HL-60 (cell line): ENCODE measurements around the gene BCAT1.

Experiments
- DNase-seq, 2 experiments: peaks; one replicate each; pipeline ENCODE4 v3.0.0-alpha.2; 2010 to 2020; ENCODE audit warnings: low read depth in 1 of 2, low spot score in 1 of 2
- H3K27ac ChIP-seq: fragments of 250-450 bp; sonication (Bioruptor Pico); replicated peaks from 2 replicates; pipeline ENCODE4 v1.5.1; 2020; ENCODE audit warnings: mild to moderate bottlenecking, moderate library complexity
- H3K27me3 ChIP-seq: fragments of 250-450 bp; sonication (Bioruptor Pico); 2 replicates; pipeline ENCODE4 v1.5.1; 2021; ENCODE audit warnings: mild to moderate bottlenecking, moderate library complexity; ENCODE audit not compliant: insufficient read depth, poor library complexity, severe bottlenecking
- H3K4me3 ChIP-seq: replicated peaks from 2 replicates; pipeline ENCODE4 v1.5.1; 2011; ENCODE audit warnings: mild to moderate bottlenecking, control low read depth, low read length; ENCODE audit not compliant: insufficient read depth
- GABPA ChIP-seq: IDR thresholded peaks from 2 replicates; pipeline ENCODE4 v1.6.1; 2012; ENCODE audit warnings: low read depth
- POLR2AphosphoS5 ChIP-seq: IDR thresholded peaks from 2 replicates; pipeline ENCODE4 v1.6.1; 2012; ENCODE audit warnings: low read depth
- SPI1 ChIP-seq: IDR thresholded peaks from 2 replicates; pipeline ENCODE4 v1.6.1; 2012; ENCODE audit warnings: low read depth, mild to moderate bottlenecking, borderline replicate concordance
- TF ChIP-seq, protein P1 (sequence below): IDR thresholded peaks from one replicate; pipeline ENCODE4 v1.5.1; 2011; ENCODE audit warnings: low read length, control low read depth, inconsistent platforms; ENCODE audit not compliant: insufficient read depth
- TF ChIP-seq, protein P2 (sequence below): IDR thresholded peaks from 2 replicates; pipeline ENCODE4 v1.6.1; 2012; ENCODE audit warnings: low read depth; ENCODE audit not compliant: insufficient replicate concordance

Gene BCAT1

GRCh38 chr12:24851341-24851740, 97.6 kb downstream of the BCAT1 start:
- Histone ChIP-seq H3K27ac (no peak overlapping the region), H3K4me3 (no peak overlapping the region), H3K27me3 (no peaks in the 10 kb centered on the region)
- DNase-seq: no peak
- TF ChIP-seq, protein P1, sequence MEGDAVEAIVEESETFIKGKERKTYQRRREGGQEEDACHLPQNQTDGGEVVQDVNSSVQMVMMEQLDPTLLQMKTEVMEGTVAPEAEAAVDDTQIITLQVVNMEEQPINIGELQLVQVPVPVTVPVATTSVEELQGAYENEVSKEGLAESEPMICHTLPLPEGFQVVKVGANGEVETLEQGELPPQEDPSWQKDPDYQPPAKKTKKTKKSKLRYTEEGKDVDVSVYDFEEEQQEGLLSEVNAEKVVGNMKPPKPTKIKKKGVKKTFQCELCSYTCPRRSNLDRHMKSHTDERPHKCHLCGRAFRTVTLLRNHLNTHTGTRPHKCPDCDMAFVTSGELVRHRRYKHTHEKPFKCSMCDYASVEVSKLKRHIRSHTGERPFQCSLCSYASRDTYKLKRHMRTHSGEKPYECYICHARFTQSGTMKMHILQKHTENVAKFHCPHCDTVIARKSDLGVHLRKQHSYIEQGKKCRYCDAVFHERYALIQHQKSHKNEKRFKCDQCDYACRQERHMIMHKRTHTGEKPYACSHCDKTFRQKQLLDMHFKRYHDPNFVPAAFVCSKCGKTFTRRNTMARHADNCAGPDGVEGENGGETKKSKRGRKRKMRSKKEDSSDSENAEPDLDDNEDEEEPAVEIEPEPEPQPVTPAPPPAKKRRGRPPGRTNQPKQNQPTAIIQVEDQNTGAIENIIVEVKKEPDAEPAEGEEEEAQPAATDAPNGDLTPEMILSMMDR: no peak
- no peak for TF ChIP-seq GABPA
- TF ChIP-seq SPI1: no peak
- no peak for TF ChIP-seq POLR2AphosphoS5
- TF ChIP-seq, protein P2, sequence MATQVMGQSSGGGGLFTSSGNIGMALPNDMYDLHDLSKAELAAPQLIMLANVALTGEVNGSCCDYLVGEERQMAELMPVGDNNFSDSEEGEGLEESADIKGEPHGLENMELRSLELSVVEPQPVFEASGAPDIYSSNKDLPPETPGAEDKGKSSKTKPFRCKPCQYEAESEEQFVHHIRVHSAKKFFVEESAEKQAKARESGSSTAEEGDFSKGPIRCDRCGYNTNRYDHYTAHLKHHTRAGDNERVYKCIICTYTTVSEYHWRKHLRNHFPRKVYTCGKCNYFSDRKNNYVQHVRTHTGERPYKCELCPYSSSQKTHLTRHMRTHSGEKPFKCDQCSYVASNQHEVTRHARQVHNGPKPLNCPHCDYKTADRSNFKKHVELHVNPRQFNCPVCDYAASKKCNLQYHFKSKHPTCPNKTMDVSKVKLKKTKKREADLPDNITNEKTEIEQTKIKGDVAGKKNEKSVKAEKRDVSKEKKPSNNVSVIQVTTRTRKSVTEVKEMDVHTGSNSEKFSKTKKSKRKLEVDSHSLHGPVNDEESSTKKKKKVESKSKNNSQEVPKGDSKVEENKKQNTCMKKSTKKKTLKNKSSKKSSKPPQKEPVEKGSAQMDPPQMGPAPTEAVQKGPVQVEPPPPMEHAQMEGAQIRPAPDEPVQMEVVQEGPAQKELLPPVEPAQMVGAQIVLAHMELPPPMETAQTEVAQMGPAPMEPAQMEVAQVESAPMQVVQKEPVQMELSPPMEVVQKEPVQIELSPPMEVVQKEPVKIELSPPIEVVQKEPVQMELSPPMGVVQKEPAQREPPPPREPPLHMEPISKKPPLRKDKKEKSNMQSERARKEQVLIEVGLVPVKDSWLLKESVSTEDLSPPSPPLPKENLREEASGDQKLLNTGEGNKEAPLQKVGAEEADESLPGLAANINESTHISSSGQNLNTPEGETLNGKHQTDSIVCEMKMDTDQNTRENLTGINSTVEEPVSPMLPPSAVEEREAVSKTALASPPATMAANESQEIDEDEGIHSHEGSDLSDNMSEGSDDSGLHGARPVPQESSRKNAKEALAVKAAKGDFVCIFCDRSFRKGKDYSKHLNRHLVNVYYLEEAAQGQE: no peak

GRCh38 chr12:24850496-24850895, 98.4 kb downstream of the BCAT1 start:
- H3K27me3 ChIP-seq: no peaks in the 10 kb centered on the region
- TF ChIP-seq, protein P2: no peak
- no peak for TF ChIP-seq POLR2AphosphoS5
- TF ChIP-seq, protein P1: no peak
- TF ChIP-seq GABPA: no peak
- no peak for TF ChIP-seq SPI1
- no peak overlapping the region for H3K27ac ChIP-seq
- H3K4me3 ChIP-seq: no peak overlapping the region
- no peak for DNase-seq

GRCh38 chr12:24848941-24849477, 99.9 kb downstream of the BCAT1 start:
- DNase-seq: no peak
- no peak overlapping the region for H3K4me3 ChIP-seq
- H3K27me3 ChIP-seq: no peaks in the 10 kb centered on the region
- TF ChIP-seq, protein P1: no peak
- TF ChIP-seq, protein P2: no peak
- no peak overlapping the region for H3K27ac ChIP-seq
